PFSK-1 (cell line): ENCODE data around the gene MYO1A.

Experiments used
- FOXP2 ChIP-seq: optimal IDR thresholded peaks from 2 replicates; pipeline ENCODE3; 2011; ENCODE audit warnings: borderline replicate concordance, control low read depth, inconsistent platforms; ENCODE audit not compliant: insufficient read depth; ENCODE audit errors: extremely low read length, extremely low read depth
- POLR2AphosphoS5 ChIP-seq: IDR thresholded peaks from 2 replicates; pipeline ENCODE4 v1.6.1; 2012; ENCODE audit warnings: low read depth, mild to moderate bottlenecking, control low read depth, low read length, moderate library complexity
- REST ChIP-seq, 2 experiments: IDR thresholded peaks; 2 replicates each; pipeline versions ENCODE4 v1.6.1 to v1.8.0; 2011 to 2012; ENCODE audit warnings: low read depth in 2 of 2, low read length in 2 of 2, control low read depth in 1 of 2, inconsistent platforms in 1 of 2, mild to moderate bottlenecking in 1 of 2, moderate library complexity in 1 of 2; ENCODE audit not compliant: insufficient read depth in 1 of 2
- SIN3A ChIP-seq: IDR thresholded peaks from 2 replicates; pipeline ENCODE4 v1.6.1; 2012; ENCODE audit warnings: mild to moderate bottlenecking, low read length, moderate library complexity, borderline replicate concordance; ENCODE audit not compliant: insufficient read depth
- TAF1 ChIP-seq: IDR thresholded peaks from 2 replicates; pipeline ENCODE4 v1.6.1; 2012; ENCODE audit warnings: low read length, control low read depth, borderline replicate concordance; ENCODE audit not compliant: insufficient read depth

DNA sequence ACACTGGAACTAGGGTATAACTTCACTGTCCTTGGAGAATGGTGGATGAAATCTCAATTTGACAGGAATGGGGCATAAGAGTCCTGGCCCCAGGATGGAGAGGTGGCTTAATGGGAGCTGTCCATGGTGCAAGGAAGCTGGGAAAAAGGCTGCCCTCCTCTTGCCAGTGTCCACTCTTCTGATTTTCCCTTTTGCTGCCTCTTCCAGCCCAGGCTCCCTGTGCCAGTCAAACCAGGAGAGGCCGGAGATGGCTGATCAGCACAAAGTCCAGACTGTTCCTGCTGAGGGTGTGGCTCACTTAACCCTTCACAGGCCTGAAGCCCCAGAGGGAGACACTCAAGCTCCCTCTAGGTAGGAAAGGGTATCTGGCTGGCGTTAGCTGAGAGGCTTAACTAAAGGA is at the start of gene MYO1A:
- peak; percentile 92 to 95 for TF ChIP-seq REST (IDR thresholded peaks at IDR 0.05; ENCODE audit: insufficient read depth in 1 of 2, low read depth in 2 of 2, low read length in 2 of 2)
- no peak for TF ChIP-seq POLR2AphosphoS5
- TF ChIP-seq FOXP2: no peak
- no peak for TF ChIP-seq SIN3A
- TF ChIP-seq TAF1: no peak
